HG03280 (cell line): ENCODE data around the gene ABCC11.

Experiments
- ATAC-seq: cut with Tn5 transposase; IDR thresholded peaks from one replicate; pipeline ENCODE4 v1.9.1; 2021; ENCODE audit warnings: mild to moderate bottlenecking, moderate library complexity; ENCODE audit not compliant: unreplicated experiment

ABCC11 gene

GRCh38 chr16:48247311-48247710 lies at the start of gene ABCC11:
ABCC11 (minus strand) TSS chr16:48247539; CDS start chr16:48231921, 15,618 bp downstream.
- no peak for ATAC-seq

- ATAC-seq, result no peak
Measured at GRCh38 chr16:48295488-48296281, 48.3 kb upstream of the ABCC11 start.

- ATAC-seq, result no peak
Measured at GRCh38 chr16:48294724-48295123, 47.4 kb upstream of the ABCC11 start.

GRCh38 chr16:48292452-48292851 lies 45.1 kb upstream of the ABCC11 start:
- no peak for ATAC-seq

- ATAC-seq, result no peak
Measured at GRCh38 chr16:48291754-48292153, 44.4 kb upstream of the ABCC11 start.

- no peak for ATAC-seq
Measured at GRCh38 chr16:48291303-48291702, 44.0 kb upstream of the ABCC11 start.

- no peak for ATAC-seq
Measured at GRCh38 chr16:48287239-48287638, 39.9 kb upstream of the ABCC11 start.

- ATAC-seq, result no peak
Measured at GRCh38 chr16:48284772-48285409, 37.6 kb upstream of the ABCC11 start.

GRCh38 chr16:48282636-48283263 lies 35.4 kb upstream of the ABCC11 start:
- ATAC-seq, result no peak

GRCh38 chr16:48280546-48280945 lies 33.2 kb upstream of the ABCC11 start:
- no peak for ATAC-seq

- no peak for ATAC-seq
Measured at GRCh38 chr16:48279199-48279598, 31.9 kb upstream of the ABCC11 start.

- ATAC-seq, result no peak
Measured at GRCh38 chr16:48277158-48277557, 29.8 kb upstream of the ABCC11 start.

- ATAC-seq, result no peak
Measured at GRCh38 chr16:48276102-48276501, 28.8 kb upstream of the ABCC11 start.

GRCh38 chr16:48274476-48274875 lies 27.1 kb upstream of the ABCC11 start:
- ATAC-seq, result no peak

- no peak for ATAC-seq
Measured at GRCh38 chr16:48272837-48273421, 25.6 kb upstream of the ABCC11 start.

GRCh38 chr16:48271728-48272127 lies 24.4 kb upstream of the ABCC11 start:
- no peak for ATAC-seq

- ATAC-seq, result no peak
Measured at GRCh38 chr16:48269011-48269410, 21.7 kb upstream of the ABCC11 start.

GRCh38 chr16:48262631-48263030 lies 15.3 kb upstream of the ABCC11 start:
- ATAC-seq, result no peak

- no peak for ATAC-seq
Measured at GRCh38 chr16:48261569-48261968, 14.2 kb upstream of the ABCC11 start.

GRCh38 chr16:48256579-48257177 lies 9.3 kb upstream of the ABCC11 start:
- ATAC-seq, result no peak

GRCh38 chr16:48252013-48252412 lies 4.7 kb upstream of the ABCC11 start:
- ATAC-seq, result no peak
